SK-N-SH (cell line): ENCODE measurements around the gene RNF215. TPM values are rescaled to one million over a fixed set of nuclear protein-coding genes. Genes with fewer than 3 reads are reported as not detected.
"Not testable (repeated sequence)": the region's sequence is repeated elsewhere in the genome, so short reads cannot be mapped to it uniquely, and the experiment has no call there.

Experiments used
- CTCF ChIA-PET: fragments of 300-600, 350-600 bp; formaldehyde crosslinking; extraction: SDS; loops from one replicate; lab custom pipeline; 2021; lab: Yijun Ruan, JAX
- POLR2A ChIA-PET: fragments of 350-600 bp; sonication (Branson Sonifier 250); formaldehyde crosslinking; extraction: SDS; loops from one replicate; lab custom pipeline; 2020; ENCODE audit warnings: antibody characterized with exemption, inconsistent platforms; lab: Yijun Ruan, JAX
- DNase-seq: peaks from one replicate; pipeline ENCODE4 v3.0.0; 2012
- H2AFZ ChIP-seq: fragments of 200-600 bp; sonication (generic); 2 replicates; pipeline ENCODE4 v1.8.1; 2016; ENCODE audit warnings: antibody characterized with exemption, mild to moderate bottlenecking, low read depth
- H3F3A ChIP-seq: fragments of 200-600 bp; sonication (generic); replicated peaks from 2 replicates; pipeline ENCODE3; 2016; ENCODE audit warnings: antibody characterized with exemption, mild to moderate bottlenecking; ENCODE audit not compliant: insufficient read depth
- H3K27ac ChIP-seq, 2 experiments: fragments of 200-500 bp in 1 of 2; fragments of 200-600 bp in 1 of 2; sonication (Bioruptor generic) in 1 of 2; sonication (generic), shearing (Covaris generic) in 1 of 2; 2 replicates each; pipeline versions ENCODE4 v1.5.1 to v1.6.1; 2014 to 2016; ENCODE audit warnings: low read depth in 2 of 2, inconsistent platforms in 1 of 2, low read length in 1 of 2, mild to moderate bottlenecking in 1 of 2, mixed read lengths in 1 of 2
- H3K27me3 ChIP-seq: fragments of 200-600 bp; sonication (generic), shearing (Covaris generic); 2 replicates; pipeline ENCODE4 v1.6.1; 2016; ENCODE audit warnings: mixed run types; ENCODE audit not compliant: insufficient read depth
- H3K36me3 ChIP-seq, 2 experiments: fragments of 200-500 bp in 1 of 2; fragments of 200-600 bp in 1 of 2; sonication (Bioruptor generic) in 1 of 2; sonication (generic) in 1 of 2; replicated peaks in 1 of 2; 2 replicates each; pipeline versions ENCODE3 to v1.5.1; 2014 to 2016; ENCODE audit warnings: low read length in 1 of 2, mild to moderate bottlenecking in 1 of 2; ENCODE audit not compliant: insufficient read depth in 2 of 2, control insufficient read depth in 1 of 2
- H3K4me1 ChIP-seq, 2 experiments: fragments of 200-500 bp in 1 of 2; fragments of 200-600 bp in 1 of 2; sonication (Bioruptor generic) in 1 of 2; sonication (generic), shearing (Covaris generic) in 1 of 2; 2 replicates each; pipeline versions ENCODE4 v1.5.1 to v1.6.1; 2014 to 2016; ENCODE audit warnings: low read depth in 1 of 2, low read length in 1 of 2, mixed run types in 1 of 2; ENCODE audit not compliant: insufficient read depth in 2 of 2, control insufficient read depth in 1 of 2
- H3K4me2 ChIP-seq: fragments of 200-600 bp; sonication (generic), shearing (Covaris generic); 2 replicates; pipeline ENCODE4 v1.6.1; 2017; ENCODE audit warnings: mixed run types
- H3K4me3 ChIP-seq, 2 experiments: fragments of 200-500 bp in 1 of 2; fragments of 200-600 bp in 1 of 2; sonication (Bioruptor generic) in 1 of 2; sonication (generic), shearing (Covaris generic) in 1 of 2; 2 replicates each; pipeline versions ENCODE4 v1.5.1 to v1.8.1; 2014 to 2016; ENCODE audit warnings: low read depth in 2 of 2, inconsistent platforms in 1 of 2, low read length in 1 of 2, mild to moderate bottlenecking in 1 of 2, mixed read lengths in 1 of 2, moderate library complexity in 1 of 2
- H3K79me2 ChIP-seq: fragments of 200-600 bp; sonication (generic); 2 replicates; pipeline ENCODE4 v1.8.1; 2017; ENCODE audit warnings: mild to moderate bottlenecking; ENCODE audit not compliant: insufficient read depth
- H3K9ac ChIP-seq: fragments of 200-600 bp; sonication (generic); 2 replicates; pipeline ENCODE4 v1.6.1; 2017; ENCODE audit warnings: mixed run types
- H3K9me2 ChIP-seq: fragments of 200-600 bp; sonication (generic); 2 replicates; pipeline ENCODE4 v1.6.1; 2017; ENCODE audit warnings: mixed run types
- H3K9me3 ChIP-seq: fragments of 200-600 bp; sonication (generic); 2 replicates; pipeline ENCODE4 v1.6.1; 2017; ENCODE audit warnings: mixed run types, mild to moderate bottlenecking, moderate library complexity
- H4K20me1 ChIP-seq: fragments of 200-600 bp; sonication (generic); 2 replicates; pipeline ENCODE4 v1.6.1; 2017; ENCODE audit warnings: mild to moderate bottlenecking, mixed run types; ENCODE audit not compliant: insufficient read depth
- ELF1 ChIP-seq: IDR thresholded peaks from 2 replicates; pipeline ENCODE4 v1.4.0; 2012
- FOSL2 ChIP-seq: IDR thresholded peaks from 2 replicates; pipeline ENCODE4 v1.4.0; 2012; ENCODE audit warnings: low read depth, mild to moderate bottlenecking, moderate library complexity, borderline replicate concordance
- FOXJ3 ChIP-seq: sonication (generic); formaldehyde crosslinking; IDR thresholded peaks from 2 replicates; pipeline ENCODE4 v1.5.1; 2020; ENCODE audit warnings: mild to moderate bottlenecking, missing genetic modification reagents
- NFIC ChIP-seq: IDR thresholded peaks from 2 replicates; pipeline ENCODE4 v1.4.0; 2012; ENCODE audit warnings: borderline replicate concordance
- NRF1 ChIP-seq: IDR thresholded peaks from 2 replicates; pipeline ENCODE4 v1.6.1; 2012; ENCODE audit warnings: low read depth, mild to moderate bottlenecking, low read length
- POLR2AphosphoS5 ChIP-seq: IDR thresholded peaks from 2 replicates; pipeline ENCODE4 v1.6.1; 2012; ENCODE audit warnings: low read depth, low read length
- USF1 ChIP-seq: IDR thresholded peaks from 2 replicates; pipeline ENCODE4 v1.4.0; 2012; ENCODE audit warnings: low read depth, borderline replicate concordance
- YY1 ChIP-seq: IDR thresholded peaks from 2 replicates; pipeline ENCODE4 v1.4.0; 2012; ENCODE audit warnings: low read depth, mild to moderate bottlenecking
- WGBS: methylation state at CpG from one replicate; pipeline ENCODE4 v1.1.6; 2017; ENCODE audit warnings: low lambda C conversion rate; 5-methylcytosine and 5-hydroxymethylcytosine counted together
- polyA plus RNA-seq, 3 experiments: library from polyadenylated mRNA; depleted of rRNA; stranded (reverse); fragments of >200 nt; gene quantifications; 2 replicates each; pipeline ENCODE4 v1.2.3, GENCODE V29; 2012

Gene RNF215
- polyA plus RNA-seq, 1 of the 3 experiments (the other 2 are of a cell fraction), result 28.6 TPM

- H2AFZ ChIP-seq, result no peak overlapping the region
- POLR2A ChIA-PET, result no interaction called here
- no peaks in the 10 kb centered on the region for H3F3A ChIP-seq
- no peaks in the 10 kb centered on the region for H3K9me2 ChIP-seq
- WGBS, result 93% methylated on average over 7 of the region's 7 CpGs
- no peak overlapping the region for H3K4me3 ChIP-seq
- H3K79me2 ChIP-seq, result no peaks in the 10 kb centered on the region
- TF ChIP-seq NRF1, result no peak
- TF ChIP-seq YY1, result no peak
- TF ChIP-seq, all 33 proteins: peak for 0
- H3K9ac ChIP-seq, result no peak overlapping the region
- H3K27ac ChIP-seq, result no peak overlapping the region
- H3K27me3 ChIP-seq, result no peaks in the 10 kb centered on the region
- no peaks in the 10 kb centered on the region for H3K9me3 ChIP-seq
- no peak for DNase-seq
- H3K4me2 ChIP-seq, result no peak overlapping the region
- CTCF ChIA-PET, result no interaction called here
- H4K20me1 ChIP-seq, result no peaks in the 10 kb centered on the region; the same call in 1 of the 2 replicates
- H3K36me3 ChIP-seq, result peaks cover 63 to 95% of the 10 kb centered on the region in 2 experiments
- no peaks in the 10 kb centered on the region for H3K4me1 ChIP-seq
Measured at GRCh38 chr22:30338802-30339201, 48.4 kb downstream of the RNF215 start.

- 93% methylated on average over 9 of the region's 9 CpGs for WGBS
- H3K27me3 ChIP-seq, H4K20me1 ChIP-seq, POLR2A ChIA-PET, H3K27ac ChIP-seq, CTCF ChIA-PET, H3K9me3 ChIP-seq, H2AFZ ChIP-seq, H3K4me2 ChIP-seq, DNase-seq, H3K79me2 ChIP-seq, H3K4me3 ChIP-seq, H3K9me2 ChIP-seq, H3K9ac ChIP-seq, H3K4me1 ChIP-seq, H3F3A ChIP-seq: not testable (repeated sequence)
- peaks cover 62 to 95% of the 10 kb centered on the region in 2 experiments for H3K36me3 ChIP-seq
Measured at GRCh38 chr22:30338341-30338740, 48.9 kb downstream of the RNF215 start.

- Histone ChIP-seq H3K36me3 (peaks cover 56 to 93% of the 10 kb centered on the region in 2 experiments), H3K4me2 (no peak overlapping the region), H3K9me3 (no peaks in the 10 kb centered on the region), H4K20me1 (no peaks in the 10 kb centered on the region), H3K79me2 (no peaks in the 10 kb centered on the region), H3F3A (peaks cover 5% of the 10 kb centered on the region), H3K9me2 (no peaks in the 10 kb centered on the region), H3K27ac (no peak overlapping the region), H3K4me3 (no peak overlapping the region), H3K27me3 (no peaks in the 10 kb centered on the region), H3K9ac (no peak overlapping the region), H2AFZ (no peak overlapping the region), H3K4me1 (no peaks in the 10 kb centered on the region)
- ChIA-PET CTCF (interaction anchor here (1.3 kb wide), 1 partner anchor 9 kb away, joined by 4 read pairs; no protein-coding TSS in a partner anchor), POLR2A (interaction anchor here (1.3 kb wide), 1 partner anchor 19 kb away, joined by 3 read pairs; the partner anchor contains the start of genes CCDC157 and SF3A1)
- 84% methylated on average over 8 of the region's 8 CpGs for WGBS
- no peak for TF ChIP-seq FOXJ3 (CRISPR knock-in tag)
- TF ChIP-seq ELF1, result no peak
- TF ChIP-seq FOSL2, result no peak
- no peak for TF ChIP-seq POLR2AphosphoS5
- no peak for TF ChIP-seq NFIC
- TF ChIP-seq USF1, result no peak
- DNase-seq, result no peak
Measured at GRCh38 chr22:30337461-30337778, 49.8 kb downstream of the RNF215 start.
